Astrocyte of the hippocampus (primary cell): ENCODE data around the gene WIPF1.

Source experiments
- DNase-seq: peaks from one replicate; pipeline ENCODE4 v3.0.0; 2011; ENCODE audit warnings: low read depth, low spot score

The WIPF1 gene

GRCh38 chr2:174544156-174544555, 53.4 kb downstream of the WIPF1 start:
- DNase-seq: no peak

GRCh38 chr2:174540893-174541292, 56.7 kb downstream of the WIPF1 start:
- no peak for DNase-seq

DNA sequence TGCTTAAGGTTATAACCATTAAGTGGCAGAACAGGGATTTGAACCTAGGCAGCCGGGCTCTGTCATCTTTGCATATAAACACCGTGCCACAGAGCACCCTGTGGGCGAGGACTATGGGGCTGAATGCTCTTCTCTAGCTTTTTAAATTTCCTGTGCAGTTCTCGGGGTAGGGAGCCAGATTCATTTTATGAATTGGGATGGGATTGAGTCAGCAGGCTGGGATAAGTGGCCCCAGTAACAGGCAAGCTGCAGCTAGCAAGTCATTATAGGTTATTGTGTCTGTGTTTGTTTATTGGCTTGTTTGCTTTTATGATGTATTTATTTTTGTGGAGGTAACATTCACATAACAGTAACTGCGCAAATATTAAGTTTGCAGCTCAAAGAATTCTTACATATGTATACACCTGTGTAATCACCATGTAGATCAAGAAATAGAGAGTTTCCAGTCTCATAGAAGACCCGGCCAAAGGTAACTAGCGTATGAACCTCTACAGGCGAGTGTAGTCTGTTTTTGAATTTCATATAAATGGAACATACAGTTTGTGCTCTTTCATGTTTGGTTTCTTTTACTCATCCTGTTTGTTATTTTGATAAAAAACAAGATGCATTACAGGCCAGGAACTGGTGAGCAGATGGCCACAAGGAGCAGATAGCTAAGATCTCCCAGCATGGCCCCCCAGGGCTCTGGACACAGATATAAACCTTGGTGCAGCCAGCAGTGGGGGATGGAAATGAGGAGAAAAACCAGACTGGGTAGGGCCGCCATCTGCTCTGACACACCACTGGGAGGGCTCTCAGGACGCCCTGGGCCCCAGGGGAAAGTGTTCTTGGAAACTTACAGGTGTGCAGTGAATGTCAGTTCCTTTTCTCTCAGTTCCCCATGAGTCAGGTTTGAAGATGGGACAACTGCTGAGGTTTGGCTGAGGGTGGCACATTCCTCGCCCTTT, 61.6 kb downstream of the WIPF1 start:
- DNase-seq: no peak

- DNase-seq: no peak
Observed at GRCh38 chr2:174535083-174535482, 62.5 kb downstream of the WIPF1 start.

DNA sequence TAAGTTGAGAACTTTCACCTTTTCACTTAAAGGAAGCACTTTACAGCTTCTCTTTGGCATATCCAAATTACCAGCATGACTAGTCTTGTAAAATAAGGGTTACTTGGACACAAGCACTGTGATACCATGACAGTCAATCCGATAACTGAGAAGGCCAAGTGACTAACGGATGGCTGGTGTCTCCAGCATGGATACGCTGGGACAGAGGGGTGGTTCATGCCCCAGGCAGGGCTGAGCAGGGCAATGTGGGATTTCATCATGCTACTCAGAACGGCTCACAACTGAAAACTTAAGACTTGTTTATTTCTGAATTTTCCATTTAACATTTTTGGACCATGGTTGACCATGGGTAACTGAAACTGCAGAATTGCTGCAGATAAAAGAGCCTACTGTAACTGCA, 67.7 kb downstream of the WIPF1 start:
- DNase-seq: no peak

DNA sequence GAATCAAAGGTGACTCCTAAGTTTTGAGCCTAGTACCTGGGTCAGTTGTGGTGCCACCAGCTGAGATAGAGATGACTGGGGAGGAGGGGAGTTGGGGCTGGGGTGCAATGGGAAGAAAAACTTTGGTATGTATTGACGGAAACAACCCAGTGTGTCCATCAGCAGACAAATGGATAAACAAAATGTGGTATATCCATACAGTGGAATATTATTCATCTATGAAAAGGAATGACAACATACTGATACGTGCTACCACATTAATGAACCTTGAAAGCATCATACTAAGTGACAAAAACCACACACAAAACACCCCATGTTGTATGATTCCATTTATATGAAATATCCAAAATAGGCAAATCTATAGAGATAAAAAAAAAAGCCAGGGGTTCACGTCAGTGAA, 69.6 kb downstream of the WIPF1 start:
- DNase-seq: no peak

DNA sequence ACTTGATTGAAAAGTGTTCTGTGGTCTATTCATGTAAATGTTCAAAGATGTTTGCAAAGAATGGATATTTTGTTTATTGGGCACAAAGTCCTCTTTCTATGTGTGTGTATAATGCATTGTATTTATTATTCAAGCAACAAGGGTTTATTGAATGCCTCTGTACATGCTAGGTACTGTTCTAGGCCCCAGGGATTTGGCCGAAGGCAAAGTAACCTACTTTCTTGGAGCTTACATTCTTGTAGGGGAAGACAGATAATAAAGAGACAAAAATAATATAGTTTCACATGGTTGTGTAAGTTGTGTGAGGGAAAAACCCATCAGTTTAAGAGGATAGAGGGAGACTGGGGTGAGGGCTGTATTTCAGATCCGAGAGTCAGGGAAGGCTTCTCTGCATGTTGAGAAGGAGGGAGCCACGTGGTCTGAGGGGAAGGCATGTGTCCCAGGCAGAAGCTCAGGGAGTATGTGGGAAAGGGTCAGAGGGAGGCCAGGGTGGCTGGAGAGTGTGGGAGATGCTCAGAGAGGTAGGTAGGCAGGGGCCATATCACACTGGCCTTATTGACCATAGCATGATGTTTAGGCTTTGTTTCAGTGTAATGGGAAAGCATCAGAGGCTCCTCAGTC, 70.4 kb downstream of the WIPF1 start:
- no peak for DNase-seq

DNA sequence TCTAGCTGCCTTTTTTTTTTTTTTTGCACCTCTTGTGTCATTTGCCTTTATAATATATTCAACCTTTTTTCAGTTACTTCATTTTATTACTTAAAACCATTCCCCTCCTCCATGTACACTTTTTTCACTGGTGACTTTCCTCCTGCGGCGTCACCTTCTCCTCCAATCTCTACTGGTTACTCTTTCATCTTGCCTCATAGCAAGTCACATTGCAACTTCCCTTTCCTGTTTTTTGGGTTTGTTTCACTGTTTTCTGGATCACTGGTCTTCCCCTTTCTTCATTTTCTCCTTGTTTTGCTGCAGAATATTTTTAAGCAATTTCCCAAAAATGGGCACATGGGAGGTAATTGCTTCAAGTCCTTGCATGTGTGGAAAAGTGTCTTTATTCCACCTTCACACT, 73.1 kb downstream of the WIPF1 start:
- no peak for DNase-seq

DNA sequence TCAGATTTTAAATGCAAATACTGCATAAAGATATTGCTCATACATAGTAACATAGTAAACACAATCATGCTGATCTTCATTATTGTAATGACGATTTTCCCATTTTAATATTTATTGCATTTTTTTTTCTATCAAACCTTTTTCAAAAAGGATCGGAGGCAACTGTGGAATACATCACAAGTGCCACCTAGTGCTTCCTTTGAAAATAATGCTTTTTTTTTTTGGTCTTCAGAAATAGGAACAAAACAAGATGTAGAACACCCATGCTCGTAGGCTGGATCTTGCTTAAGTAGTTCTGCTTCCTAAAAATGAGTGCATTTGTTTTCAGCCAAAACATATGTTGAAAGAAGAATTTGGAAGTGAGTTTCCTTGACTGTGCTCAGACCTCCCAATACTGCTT, 75.1 kb downstream of the WIPF1 start:
- no peak for DNase-seq

- no peak for DNase-seq
Observed at GRCh38 chr2:174518395-174518794, 79.2 kb downstream of the WIPF1 start.

- no peak for DNase-seq
Observed at GRCh38 chr2:174516501-174517378, 80.9 kb downstream of the WIPF1 start.

GRCh38 chr2:174512345-174512744, 85.3 kb downstream of the WIPF1 start:
- no peak for DNase-seq

GRCh38 chr2:174511580-174512260, 85.9 kb downstream of the WIPF1 start:
- no peak for DNase-seq

GRCh38 chr2:174510583-174511189, 86.9 kb downstream of the WIPF1 start:
- peak; percentile 20 for DNase-seq
